Activated T-helper 1 cell treated with Interleukin-2 at 50 U/mL for 16 hours (primary cell): ENCODE measurements around the gene TCOF1.

Experiments used
- DNase-seq: peaks from one replicate; pipeline ENCODE4 v3.0.0-alpha.2; 2020; ENCODE audit warnings: low read depth

Gene TCOF1

GRCh38 chr5:150350524-150351344 lies 6.8 kb upstream of the TCOF1 start:
- DNase-seq, result peak; percentile 22

- DNase-seq, result no peak
Measured at GRCh38 chr5:150352244-150353031, 5.1 kb upstream of the TCOF1 start.

- no peak for DNase-seq
Measured at GRCh38 chr5:150353032-150353675, 4.3 kb upstream of the TCOF1 start.

- no peak for DNase-seq
Measured at GRCh38 chr5:150355791-150356190, 1.7 kb upstream of the TCOF1 start.

GRCh38 chr5:150356575-150357294 lies 762 bp upstream of the TCOF1 start:
- DNase-seq, result no peak

- no peak for DNase-seq
Measured at GRCh38 chr5:150358261-150359095, 981 bp downstream of the TCOF1 start.

GRCh38 chr5:150361301-150361700 lies 3.8 kb downstream of the TCOF1 start:
- DNase-seq, result no peak

- no peak for DNase-seq
Measured at GRCh38 chr5:150363185-150363584, 5.7 kb downstream of the TCOF1 start.

- no peak for DNase-seq
Measured at GRCh38 chr5:150364004-150364403, 6.5 kb downstream of the TCOF1 start.

GRCh38 chr5:150368526-150368925 lies 11.0 kb downstream of the TCOF1 start:
- no peak for DNase-seq

- DNase-seq, result no peak
Measured at GRCh38 chr5:150372639-150373038, 15.1 kb downstream of the TCOF1 start.

- DNase-seq, result no peak
Measured at GRCh38 chr5:150374651-150375050, 17.2 kb downstream of the TCOF1 start.

GRCh38 chr5:150376799-150377771 lies 19.6 kb downstream of the TCOF1 start:
- DNase-seq, result no peak

GRCh38 chr5:150377964-150378694 lies 20.6 kb downstream of the TCOF1 start:
- no peak for DNase-seq

- DNase-seq, result no peak
Measured at GRCh38 chr5:150384701-150385100, 27.2 kb downstream of the TCOF1 start.

GRCh38 chr5:150386024-150386855 lies 28.7 kb downstream of the TCOF1 start:
- DNase-seq, result no peak

GRCh38 chr5:150389531-150390266 lies 32.2 kb downstream of the TCOF1 start:
- no peak for DNase-seq
